ENCODE measurements around the gene GALNT2. TPM values are rescaled to one million over a fixed set of nuclear protein-coding genes. Genes with fewer than 3 reads are reported as not detected.
A peak's percentile ranks its signal among the peaks of the same experiment; 100 is the strongest.

The GALNT2 gene
- total RNA-seq, 1 donor from 2014 or later, result 66.3 TPM

DNA sequence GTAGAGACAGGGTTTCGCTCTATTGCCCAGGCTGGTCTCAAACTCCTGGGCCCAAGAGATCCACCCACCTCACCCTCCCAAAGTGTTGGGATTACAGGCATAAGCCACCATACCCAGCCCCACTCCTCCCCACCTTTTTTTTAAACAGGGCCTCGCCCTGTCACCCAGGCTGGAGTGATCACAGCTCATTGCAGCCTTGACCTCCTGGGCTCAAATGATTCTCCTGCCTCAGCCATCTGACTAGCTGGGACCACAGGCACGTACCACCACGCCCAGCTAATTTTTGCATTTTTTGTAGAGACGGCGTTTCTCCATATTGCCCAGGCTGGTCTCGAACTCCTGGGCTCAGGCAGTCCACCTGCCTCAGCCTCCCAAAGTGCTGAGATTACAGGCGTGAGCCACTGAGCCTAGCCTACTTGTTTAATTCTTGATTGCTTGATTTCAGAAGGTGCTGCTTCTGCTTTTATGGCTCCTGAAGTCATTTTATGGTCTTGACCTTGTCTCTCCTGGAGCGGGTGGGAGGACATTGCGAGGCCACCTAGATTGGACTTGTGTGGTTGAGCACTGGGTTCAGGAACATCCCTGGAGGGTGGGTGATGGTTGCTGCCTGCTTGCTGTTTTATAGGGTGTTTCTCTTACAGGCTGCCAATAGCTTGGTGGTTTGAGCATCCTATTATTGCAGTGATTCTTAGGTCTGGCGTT is 81.9 kb downstream of the GALNT2 start:
- peaks cover 69% of the 10 kb centered on the region for H3K4me1 Mint-ChIP-seq (ENCODE audit: unreplicated experiment)

DNA sequence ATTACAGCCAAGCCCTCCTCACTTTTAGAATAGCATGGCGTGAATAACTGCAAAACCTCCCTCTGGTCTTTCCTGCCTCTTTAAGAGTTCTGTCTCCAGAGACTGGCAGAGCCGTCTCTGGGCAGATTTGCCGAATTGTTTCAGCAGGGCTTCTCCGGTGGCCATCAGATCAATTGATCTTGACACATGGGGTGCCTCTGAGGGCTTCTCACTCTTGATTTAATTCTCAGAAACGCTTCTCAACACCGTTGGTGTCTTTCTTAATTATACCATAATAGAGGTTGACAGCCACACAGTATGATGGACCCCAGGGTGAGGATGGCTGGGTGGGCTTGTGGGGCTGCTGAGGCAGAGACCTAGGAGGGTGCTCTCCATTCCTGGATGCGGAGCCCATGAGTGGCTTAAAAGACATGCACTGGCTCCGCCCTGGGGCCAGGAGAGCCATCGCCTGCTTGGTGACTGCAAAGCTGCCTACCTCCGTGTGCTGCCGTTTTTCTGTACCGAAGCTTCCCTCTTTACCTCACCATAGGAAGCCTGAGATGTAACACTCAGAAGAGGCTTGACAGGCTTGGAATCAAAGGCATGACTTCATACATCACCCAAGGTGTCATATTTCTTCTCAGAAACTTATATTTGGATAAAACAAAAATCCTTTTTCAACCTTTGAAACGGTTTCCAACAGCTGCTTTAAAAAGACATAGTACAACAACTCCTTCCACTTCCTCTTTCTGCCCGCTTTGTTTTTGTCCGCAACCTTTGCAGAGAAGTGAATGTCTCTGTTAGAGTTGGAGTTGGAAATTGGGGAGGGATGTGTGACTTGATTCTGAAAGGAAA is 82.9 kb downstream of the GALNT2 start:
- H3K4me1 Mint-ChIP-seq (ENCODE audit: unreplicated experiment), result peaks cover 65% of the 10 kb centered on the region
- TF ChIP-seq, protein P1, sequence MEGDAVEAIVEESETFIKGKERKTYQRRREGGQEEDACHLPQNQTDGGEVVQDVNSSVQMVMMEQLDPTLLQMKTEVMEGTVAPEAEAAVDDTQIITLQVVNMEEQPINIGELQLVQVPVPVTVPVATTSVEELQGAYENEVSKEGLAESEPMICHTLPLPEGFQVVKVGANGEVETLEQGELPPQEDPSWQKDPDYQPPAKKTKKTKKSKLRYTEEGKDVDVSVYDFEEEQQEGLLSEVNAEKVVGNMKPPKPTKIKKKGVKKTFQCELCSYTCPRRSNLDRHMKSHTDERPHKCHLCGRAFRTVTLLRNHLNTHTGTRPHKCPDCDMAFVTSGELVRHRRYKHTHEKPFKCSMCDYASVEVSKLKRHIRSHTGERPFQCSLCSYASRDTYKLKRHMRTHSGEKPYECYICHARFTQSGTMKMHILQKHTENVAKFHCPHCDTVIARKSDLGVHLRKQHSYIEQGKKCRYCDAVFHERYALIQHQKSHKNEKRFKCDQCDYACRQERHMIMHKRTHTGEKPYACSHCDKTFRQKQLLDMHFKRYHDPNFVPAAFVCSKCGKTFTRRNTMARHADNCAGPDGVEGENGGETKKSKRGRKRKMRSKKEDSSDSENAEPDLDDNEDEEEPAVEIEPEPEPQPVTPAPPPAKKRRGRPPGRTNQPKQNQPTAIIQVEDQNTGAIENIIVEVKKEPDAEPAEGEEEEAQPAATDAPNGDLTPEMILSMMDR (conservative IDR thresholded peaks at IDR 0.05), result no peak
- DNase-seq (ENCODE audit: extremely low spot score, unreplicated experiment), result no peak
- H3K4me3 Mint-ChIP-seq, result no peak overlapping the region
- no peak overlapping the region for H3K27ac Mint-ChIP-seq
- H3K9me3 Mint-ChIP-seq, result no peaks in the 10 kb centered on the region
- H3K36me3 Mint-ChIP-seq, result no peaks in the 10 kb centered on the region
- no peaks in the 10 kb centered on the region for H3K27me3 Mint-ChIP-seq

More for the DNA sequence above, 81.9 kb downstream of the GALNT2 start:
- Mint-ChIP-seq H3K36me3 (no peaks in the 10 kb centered on the region), H3K4me3 (no peak overlapping the region), H3K27me3 (no peaks in the 10 kb centered on the region), H3K27ac (no peak overlapping the region), H3K9me3 (no peaks in the 10 kb centered on the region)
- TF ChIP-seq, protein P1 (conservative IDR thresholded peaks at IDR 0.05), result no peak
- DNase-seq (ENCODE audit: extremely low spot score, unreplicated experiment), result no peak

DNA sequence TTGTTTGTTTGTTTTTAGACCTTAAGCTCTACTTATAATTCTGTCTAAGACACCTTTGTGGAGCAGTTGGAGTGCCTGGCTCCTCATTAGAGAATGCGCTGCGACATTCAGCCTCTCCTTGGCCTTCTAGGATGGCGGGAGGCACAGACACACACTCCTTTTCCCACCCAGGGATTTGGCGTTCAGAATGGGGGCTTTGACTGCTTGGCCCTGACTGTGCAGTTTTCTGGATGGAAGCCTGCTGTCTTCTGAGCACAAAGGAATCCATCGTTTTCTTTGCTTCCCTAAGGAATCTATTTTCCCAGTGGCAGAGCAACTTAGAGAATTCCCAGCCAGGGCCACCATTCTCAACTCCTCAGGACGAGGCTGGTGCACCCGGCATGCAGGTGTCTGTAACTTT is 83.6 kb downstream of the GALNT2 start:
- DNase-seq (ENCODE audit: extremely low spot score, unreplicated experiment), result no peak
- TF ChIP-seq, protein P1 (conservative IDR thresholded peaks at IDR 0.05), result no peak
- Mint-ChIP-seq H3K4me1 (ENCODE audit: unreplicated experiment) (peaks cover 64% of the 10 kb centered on the region), H3K27me3 (no peaks in the 10 kb centered on the region), H3K9me3 (peaks cover 2% of the 10 kb centered on the region), H3K36me3 (peaks cover 3% of the 10 kb centered on the region), H3K4me3 (no peak overlapping the region), H3K27ac (no peak overlapping the region)

DNA sequence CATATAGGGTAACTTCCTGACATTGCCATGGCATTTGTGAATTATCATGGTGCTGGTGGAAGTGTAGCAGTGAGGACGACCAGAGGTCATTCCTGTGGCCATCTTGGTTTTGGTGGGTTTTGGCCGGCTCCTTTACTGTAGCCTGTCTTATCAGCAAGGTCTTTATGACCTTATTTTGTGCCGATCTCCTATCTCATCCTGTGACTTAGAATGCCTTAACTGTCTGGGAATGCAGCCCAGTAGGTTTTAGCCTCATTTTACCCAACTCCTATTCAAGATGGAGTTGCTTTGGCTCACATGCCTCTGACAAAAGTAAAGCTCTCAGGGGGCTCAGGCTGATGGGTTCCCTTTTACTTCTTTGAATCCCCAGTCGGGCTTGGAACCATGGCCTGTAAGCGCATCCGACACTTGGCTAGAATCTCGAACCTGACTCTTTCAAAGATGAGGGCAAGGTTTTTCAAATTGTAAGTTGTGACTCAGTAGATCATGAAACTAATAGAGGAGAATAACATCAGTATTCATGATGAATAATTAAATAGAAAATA is 85.0 kb downstream of the GALNT2 start:
- Mint-ChIP-seq H3K36me3 (peaks cover 11% of the 10 kb centered on the region), H3K4me1 (ENCODE audit: unreplicated experiment) (peaks cover 57% of the 10 kb centered on the region), H3K4me3 (no peak overlapping the region), H3K27me3 (no peaks in the 10 kb centered on the region), H3K27ac (no peak overlapping the region), H3K9me3 (peaks cover 8% of the 10 kb centered on the region)
- TF ChIP-seq, protein P1 (conservative IDR thresholded peaks at IDR 0.05), result no peak
- no peak for DNase-seq (ENCODE audit: extremely low spot score, unreplicated experiment)

DNA sequence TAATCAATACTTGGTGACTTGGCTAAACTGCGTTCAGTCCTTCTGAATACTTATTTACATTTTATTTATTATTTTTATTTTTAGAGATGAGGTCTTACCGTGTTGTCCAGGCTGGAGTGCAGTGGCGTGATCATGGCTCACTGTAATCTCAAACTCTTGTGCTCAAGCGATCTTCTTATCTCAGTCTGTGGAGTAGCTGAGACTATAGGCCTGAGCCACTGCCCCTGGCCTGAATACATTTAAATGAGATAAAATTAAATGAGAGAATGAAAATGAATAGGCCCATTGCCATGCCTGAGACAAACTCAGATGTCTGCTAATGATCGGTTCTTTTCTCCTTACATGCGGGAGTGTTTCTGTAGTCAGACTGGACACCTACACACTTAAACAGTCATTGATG is 86.0 kb downstream of the GALNT2 start:
- Mint-ChIP-seq H3K27ac (peak overlapping the region; percentile 50), H3K9me3 (peaks cover 9% of the 10 kb centered on the region), H3K36me3 (peaks cover 12% of the 10 kb centered on the region), H3K27me3 (no peaks in the 10 kb centered on the region), H3K4me3 (no peak overlapping the region), H3K4me1 (ENCODE audit: unreplicated experiment) (peaks cover 54% of the 10 kb centered on the region)
- TF ChIP-seq, protein P1 (conservative IDR thresholded peaks at IDR 0.05), result no peak
- no peak for DNase-seq (ENCODE audit: extremely low spot score, unreplicated experiment)

All from type B pancreatic cell (in vitro differentiated cells).